Right cardiac atrium (tissue), 5 donors: ENCODE measurements around the gene NUMBL. TPM values are rescaled to one million over a fixed set of nuclear protein-coding genes. Genes with fewer than 3 reads are reported as not detected.
"Not testable (repeated sequence)": the region's sequence is repeated elsewhere in the genome, so short reads cannot be mapped to it uniquely, and the experiment has no call there.

ENCODE experiments used
- ATAC-seq, 2 donors: fragments of 200-7000 bp; cut with Tn5 transposase; one replicate each; pipeline versions ENCODE4 v1.8.0 to v1.9.1; 2020; ENCODE audit warnings: moderate library complexity in 2 of 2, mild to moderate bottlenecking in 1 of 2
- DNase-seq, 3 donors: peaks; one replicate each; pipeline ENCODE4 v3.0.0-alpha.2; 2020
- H3K27ac ChIP-seq: one replicate; pipeline ENCODE4 v1.5.1; 2013; ENCODE audit warnings: mild to moderate bottlenecking, low read length, control low read depth, moderate library complexity
- H3K27me3 ChIP-seq: one replicate; pipeline ENCODE4 v1.6.1; 2013; ENCODE audit not compliant: control insufficient read depth, insufficient read depth
- H3K4me1 ChIP-seq: one replicate; pipeline ENCODE4 v1.6.1; 2013; ENCODE audit warnings: low read length; ENCODE audit not compliant: control insufficient read depth, insufficient read depth
- H3K4me3 ChIP-seq: one replicate; pipeline ENCODE4 v1.5.1; 2013; ENCODE audit warnings: low read length, control low read depth
- H3K9me3 ChIP-seq: one replicate; pipeline ENCODE4 v1.6.1; 2013; ENCODE audit warnings: low read length; ENCODE audit not compliant: control insufficient read depth
- WGBS: extraction: QIAGEN DNeasy Blood & Tissue Kit; methylation state at CpG from one replicate; pipeline ENCODE4 v1.1.7; 2013; 5-methylcytosine and 5-hydroxymethylcytosine counted together
- intact Hi-C, 4 donors: fragments of 100-400 bp; cut with DNase I; formaldehyde crosslinking; loops; one replicate each; pipeline versions ENCODE4 v1.11.0 to v1.14.0; 2022 to 2023
- polyA plus RNA-seq: library from polyadenylated mRNA; stranded (reverse); fragments of 200-250 nt; gene quantifications from one replicate; pipeline ENCODE4 v1.2.3, GENCODE V29; 2013
- total RNA-seq, 4 donors: library from RNA; stranded (reverse); fragmentation: NEBNext Ultra II Directional; extraction: Animal tissue kit (Norgen Biotek cat#: 25700); gene quantifications; one replicate each; pipeline ENCODE4 v1.2.1, GENCODE V29; 2021
- donor health status: healthy with polysubstance abuse.
- donor health status: DM: no; HTN: yes; CAD: no.
- donor health status: DM: no; HTN: no; CAD: no.
- donor health status: DM: no; HTN: yes; CAD: no; lungs with severe emphysema.
- donor health status: DM: yes; HTN: yes; CAD: no.

The NUMBL gene
- total and polyA plus RNA-seq, 5 donors: 12.4 to 22.9 (median 18.9) TPM

GRCh38 chr19:40627486-40628279 lies 62.8 kb downstream of the NUMBL start:
- intact Hi-C loops: no loop called here
- WGBS: 90% methylated on average over 39 of the region's 39 CpGs
- H3K9me3 ChIP-seq: no peaks in the 10 kb centered on the region
- ATAC-seq: peak in 1 of 2 donors; percentile 8
- H3K27ac ChIP-seq: no peak overlapping the region
- H3K4me3 ChIP-seq: no peak overlapping the region
- DNase-seq: peak in 2 of 3 donors; percentile 53 to 69
- H3K27me3 ChIP-seq: no peaks in the 10 kb centered on the region
- no peaks in the 10 kb centered on the region for H3K4me1 ChIP-seq

- H3K9me3 ChIP-seq: no peaks in the 10 kb centered on the region
- no peak overlapping the region for H3K4me3 ChIP-seq
- intact Hi-C loops: no loop called here
- WGBS: 93% methylated on average over 24 of the region's 24 CpGs
- H3K27ac ChIP-seq: no peak overlapping the region
- ATAC-seq (peak in 1 of 2 donors; percentile 15), DNase-seq (peak in 2 of 3 donors; percentile 41 to 46)
- no peaks in the 10 kb centered on the region for H3K4me1 ChIP-seq
- no peaks in the 10 kb centered on the region for H3K27me3 ChIP-seq
These were observed 63.5 kb downstream of the NUMBL start for GRCh38 chr19:40626918-40627317.

- DNase-seq (peak in 1 of 3 donors; percentile 42), ATAC-seq (no peak)
- H3K27me3 ChIP-seq: no peaks in the 10 kb centered on the region
- no peaks in the 10 kb centered on the region for H3K4me1 ChIP-seq
- 66% methylated on average over 7 of the region's 7 CpGs for WGBS
- H3K4me3 ChIP-seq: no peak overlapping the region
- intact Hi-C loops: no loop called here
- H3K9me3 ChIP-seq: no peaks in the 10 kb centered on the region
- H3K27ac ChIP-seq: no peak overlapping the region
These were observed 64.9 kb downstream of the NUMBL start for GRCh38 chr19:40625406-40626120.

- H3K4me1 ChIP-seq, intact Hi-C loops, H3K27ac ChIP-seq, H3K4me3 ChIP-seq, H3K27me3 ChIP-seq, ATAC-seq, H3K9me3 ChIP-seq: not testable (repeated sequence)
- peak in 1 of 3 donors; percentile 21 for DNase-seq
- 87% methylated on average over 14 of the region's 14 CpGs for WGBS
These were observed 65.9 kb downstream of the NUMBL start for GRCh38 chr19:40624369-40625153.

- H3K4me3 ChIP-seq: no peak overlapping the region
- H3K27me3 ChIP-seq: no peaks in the 10 kb centered on the region
- intact Hi-C loops: no loop called here
- 49% methylated on average over 41 of the region's 41 CpGs for WGBS
- DNase-seq: peak in 2 of 3 donors; percentile 74 to 82
- no peak overlapping the region for H3K27ac ChIP-seq
- H3K4me1 ChIP-seq: no peaks in the 10 kb centered on the region
- peak; percentile 43 to 48 for ATAC-seq
- H3K9me3 ChIP-seq: no peaks in the 10 kb centered on the region
These were observed 66.8 kb downstream of the NUMBL start for GRCh38 chr19:40623403-40624251.

GRCh38 chr19:40622773-40623075 lies 67.7 kb downstream of the NUMBL start:
- H3K27me3 ChIP-seq: no peaks in the 10 kb centered on the region
- peak in 2 of 3 donors; percentile 68 to 75 for DNase-seq
- ATAC-seq: peak in 1 of 2 donors; percentile 12
- intact Hi-C loops: no loop called here
- H3K9me3 ChIP-seq: no peaks in the 10 kb centered on the region
- H3K4me3 ChIP-seq: no peak overlapping the region
- H3K27ac ChIP-seq: no peak overlapping the region
- WGBS: 85% methylated on average over 7 of the region's 7 CpGs
- H3K4me1 ChIP-seq: no peaks in the 10 kb centered on the region

GRCh38 chr19:40621966-40622772 lies 68.3 kb downstream of the NUMBL start:
- 92% methylated on average over 24 of the region's 24 CpGs for WGBS
- H3K27ac ChIP-seq: no peak overlapping the region
- H3K9me3 ChIP-seq: no peaks in the 10 kb centered on the region
- H3K4me1 ChIP-seq: no peaks in the 10 kb centered on the region
- H3K27me3 ChIP-seq: no peaks in the 10 kb centered on the region
- intact Hi-C loops: no loop called here
- no peak for ATAC-seq
- DNase-seq: peak in 2 of 3 donors; percentile 47 to 51
- no peak overlapping the region for H3K4me3 ChIP-seq

GRCh38 chr19:40621283-40621682 lies 69.2 kb downstream of the NUMBL start:
- intact Hi-C loops: no loop called here
- no peaks in the 10 kb centered on the region for H3K9me3 ChIP-seq
- ATAC-seq (no peak), DNase-seq (peak in 1 of 3 donors; percentile 8)
- H3K27ac ChIP-seq: no peak overlapping the region
- H3K27me3 ChIP-seq: no peaks in the 10 kb centered on the region
- 70% methylated on average over 2 of the region's 2 CpGs for WGBS
- no peaks in the 10 kb centered on the region for H3K4me1 ChIP-seq
- no peak overlapping the region for H3K4me3 ChIP-seq

- Histone ChIP-seq H3K9me3 (no peaks in the 10 kb centered on the region), H3K27me3 (no peaks in the 10 kb centered on the region), H3K4me3 (no peak overlapping the region), H3K27ac (peak overlapping the region; percentile 59), H3K4me1 (no peaks in the 10 kb centered on the region)
- ATAC-seq (no peak), DNase-seq (no peak)
- intact Hi-C loops: no loop called here
- 76% methylated on average over 8 of the region's 8 CpGs for WGBS
These were observed 70.3 kb downstream of the NUMBL start for GRCh38 chr19:40620161-40620485.
